GM12865 (cell line): ENCODE measurements around the gene SLC10A3.

Source experiments
- DNase-seq: peaks from one replicate; pipeline ENCODE4 v3.0.0; 2010; ENCODE audit warnings: low read depth
- H3K4me3 ChIP-seq: 2 replicates; pipeline ENCODE4 v1.5.1; 2011; ENCODE audit warnings: mild to moderate bottlenecking, low read depth, low read length, control low read depth
- TF ChIP-seq, protein P1 (sequence below): IDR thresholded peaks from 2 replicates; pipeline ENCODE4 v1.5.1; 2011; ENCODE audit warnings: low read length, control low read depth, low read depth, inconsistent platforms; ENCODE audit not compliant: insufficient read depth; ENCODE audit errors: missing control alignments

Gene SLC10A3

DNA sequence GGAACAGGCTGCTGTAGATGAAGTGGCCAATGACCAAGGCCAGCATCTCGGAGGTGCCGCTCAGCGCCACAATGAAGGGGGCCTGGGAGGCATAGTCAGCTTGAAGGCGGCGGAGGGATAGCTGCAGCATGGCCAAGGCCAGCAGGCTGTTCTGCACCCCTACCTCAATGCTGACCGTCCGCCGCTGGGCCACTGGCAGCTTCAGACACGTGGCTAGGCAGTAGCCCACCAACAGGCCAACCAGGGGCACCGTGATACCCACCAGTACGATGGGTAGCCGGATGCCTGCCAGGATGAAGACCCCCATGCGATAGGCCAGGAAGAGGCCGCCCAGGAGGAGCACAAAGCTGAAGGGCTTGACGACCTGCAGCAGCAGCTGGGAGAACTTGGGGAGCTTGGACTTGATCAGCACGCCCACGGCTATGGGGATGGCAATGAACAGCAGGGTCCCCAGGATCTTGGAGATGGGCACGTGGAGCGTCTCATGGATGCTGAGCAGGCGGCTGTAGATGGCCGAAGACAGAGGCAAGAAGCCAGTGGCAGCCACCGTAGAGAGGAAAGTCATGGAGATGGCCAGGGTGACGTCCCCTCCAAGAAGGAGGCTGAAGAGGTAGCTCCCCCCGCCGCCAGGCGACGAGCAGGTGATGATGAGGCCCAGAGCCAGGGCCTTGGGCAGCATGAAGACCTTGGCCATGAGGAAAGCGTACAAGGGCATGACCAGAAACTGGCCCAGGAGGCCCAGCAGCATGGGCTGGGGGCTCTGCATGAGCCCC lies 2.7 kb downstream of the SLC10A3 start:
- TF ChIP-seq, protein P1, sequence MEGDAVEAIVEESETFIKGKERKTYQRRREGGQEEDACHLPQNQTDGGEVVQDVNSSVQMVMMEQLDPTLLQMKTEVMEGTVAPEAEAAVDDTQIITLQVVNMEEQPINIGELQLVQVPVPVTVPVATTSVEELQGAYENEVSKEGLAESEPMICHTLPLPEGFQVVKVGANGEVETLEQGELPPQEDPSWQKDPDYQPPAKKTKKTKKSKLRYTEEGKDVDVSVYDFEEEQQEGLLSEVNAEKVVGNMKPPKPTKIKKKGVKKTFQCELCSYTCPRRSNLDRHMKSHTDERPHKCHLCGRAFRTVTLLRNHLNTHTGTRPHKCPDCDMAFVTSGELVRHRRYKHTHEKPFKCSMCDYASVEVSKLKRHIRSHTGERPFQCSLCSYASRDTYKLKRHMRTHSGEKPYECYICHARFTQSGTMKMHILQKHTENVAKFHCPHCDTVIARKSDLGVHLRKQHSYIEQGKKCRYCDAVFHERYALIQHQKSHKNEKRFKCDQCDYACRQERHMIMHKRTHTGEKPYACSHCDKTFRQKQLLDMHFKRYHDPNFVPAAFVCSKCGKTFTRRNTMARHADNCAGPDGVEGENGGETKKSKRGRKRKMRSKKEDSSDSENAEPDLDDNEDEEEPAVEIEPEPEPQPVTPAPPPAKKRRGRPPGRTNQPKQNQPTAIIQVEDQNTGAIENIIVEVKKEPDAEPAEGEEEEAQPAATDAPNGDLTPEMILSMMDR: no peak
- H3K4me3 ChIP-seq: no peak overlapping the region

DNA sequence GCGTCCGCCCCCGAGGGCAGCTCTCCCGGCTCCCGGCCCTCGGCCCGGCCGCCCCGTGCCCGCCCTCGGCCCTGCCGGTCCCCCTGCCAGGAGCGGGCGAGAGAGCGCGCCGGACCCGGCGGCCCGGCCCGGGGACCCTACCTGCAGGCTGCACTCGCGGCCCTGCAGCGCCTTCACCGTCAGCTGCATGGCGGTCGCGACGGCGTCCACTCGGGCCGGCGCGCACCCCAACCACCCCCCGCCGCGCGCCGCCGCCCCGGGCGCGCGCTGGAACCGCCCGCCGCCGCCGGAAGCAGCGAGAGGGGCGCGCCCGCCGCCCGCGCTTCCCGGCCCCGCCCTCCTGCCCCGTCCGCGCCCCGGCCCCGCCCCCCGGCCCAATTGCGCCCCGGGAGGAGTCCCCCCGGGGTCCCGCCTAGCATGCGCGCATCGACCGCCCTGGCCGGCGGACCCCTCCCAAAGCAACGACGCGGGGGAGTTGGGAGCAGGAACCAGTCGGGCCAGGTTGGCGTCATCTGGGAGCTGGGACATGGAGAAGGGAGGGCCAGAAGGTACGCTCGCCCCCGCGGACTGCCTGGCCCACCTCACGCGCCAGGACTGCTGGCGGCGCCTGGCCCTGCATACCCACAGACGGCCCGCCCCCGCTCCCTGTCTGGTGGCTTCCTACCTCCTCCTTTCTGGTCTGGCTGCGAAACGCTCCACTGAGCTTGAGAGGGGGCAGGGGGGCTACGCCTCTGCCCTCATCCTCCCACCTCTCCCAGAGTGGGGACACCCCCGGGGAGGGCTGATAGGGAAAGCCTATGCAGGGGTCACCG lies 3.8 kb downstream of the SLC10A3 start, which contains the start of gene UBL4A:
UBL4A (minus strand) TSS at position 220 of the 812 bp plus-strand sequence; CDS start at position 189, 31 bp downstream.
- H3K4me3 ChIP-seq: peak within 1 kb of the TSS; percentile 78
- TF ChIP-seq, protein P1: no peak
- DNase-seq: peak; percentile 59

More for the DNA sequence above, 2.7 kb downstream of the SLC10A3 start:
- no peak for DNase-seq

DNA sequence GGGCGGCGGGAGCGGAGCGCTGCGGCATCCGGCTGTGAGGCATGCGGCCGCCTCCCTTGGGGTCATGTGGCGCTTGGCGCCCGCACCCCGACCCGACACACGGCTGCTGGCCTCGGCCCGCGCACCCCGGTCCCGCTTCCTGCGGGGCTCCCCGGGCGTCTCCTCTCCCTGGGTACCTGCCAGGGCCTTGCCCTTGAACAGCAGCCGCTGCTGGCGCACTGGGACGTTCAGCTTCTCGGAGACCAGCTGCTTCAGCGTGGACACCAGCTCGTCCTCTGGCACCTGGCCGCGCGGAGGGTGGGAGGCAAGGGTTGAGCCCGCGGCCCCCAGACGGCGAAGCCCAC lies 4.4 kb downstream of the SLC10A3 start:
- H3K4me3 ChIP-seq: peak overlapping the region; percentile 78

DNA sequence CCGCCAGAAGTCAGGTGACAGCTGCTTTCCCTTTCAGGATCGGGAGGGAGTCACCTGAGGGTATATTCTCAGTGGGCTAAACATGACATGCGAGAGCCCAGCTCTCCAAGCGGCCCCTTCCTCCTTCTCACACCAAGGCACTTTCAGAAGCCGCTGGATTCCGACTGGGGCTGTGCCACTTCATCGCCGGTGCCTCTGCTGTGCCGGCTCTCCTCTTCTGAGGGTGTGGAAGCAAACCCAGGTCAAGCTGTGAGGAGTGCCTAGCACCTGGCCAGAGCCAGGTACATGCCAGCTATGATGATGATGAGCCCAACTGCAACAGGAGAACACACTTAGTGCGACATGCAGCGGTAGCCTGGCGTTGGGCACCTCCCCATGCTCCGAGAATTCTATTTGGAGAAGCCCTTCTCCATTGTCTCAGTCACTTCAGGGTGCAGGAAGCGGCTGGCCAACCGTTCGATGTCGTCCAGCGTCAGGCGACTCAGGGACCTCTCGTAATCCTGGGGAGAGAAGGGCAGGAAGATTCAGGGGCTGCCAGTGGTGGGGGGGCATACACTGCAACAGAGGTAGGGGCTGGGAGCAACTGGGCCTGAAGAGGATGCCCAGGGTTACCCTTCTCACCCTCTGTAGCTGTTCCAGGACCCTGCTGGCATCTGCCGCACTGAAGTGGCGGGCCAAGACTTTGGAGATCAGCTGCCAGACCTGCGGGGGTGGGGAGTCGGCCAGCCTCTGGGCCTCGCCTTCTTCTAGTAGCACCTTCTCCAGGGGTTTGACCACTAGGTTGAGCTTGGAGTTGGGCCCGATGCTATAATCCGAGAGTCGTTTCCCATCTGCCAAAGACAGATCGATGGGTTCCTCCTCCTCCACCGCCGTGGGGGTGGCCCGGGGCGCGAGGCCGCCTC lies 5.0 kb downstream of the SLC10A3 start:
- TF ChIP-seq, protein P1: no peak
- peak overlapping the region; percentile 78 for H3K4me3 ChIP-seq
- no peak for DNase-seq

More for the DNA sequence above, 4.4 kb downstream of the SLC10A3 start:
- peak; percentile 21 for DNase-seq
- TF ChIP-seq, protein P1: no peak

DNA sequence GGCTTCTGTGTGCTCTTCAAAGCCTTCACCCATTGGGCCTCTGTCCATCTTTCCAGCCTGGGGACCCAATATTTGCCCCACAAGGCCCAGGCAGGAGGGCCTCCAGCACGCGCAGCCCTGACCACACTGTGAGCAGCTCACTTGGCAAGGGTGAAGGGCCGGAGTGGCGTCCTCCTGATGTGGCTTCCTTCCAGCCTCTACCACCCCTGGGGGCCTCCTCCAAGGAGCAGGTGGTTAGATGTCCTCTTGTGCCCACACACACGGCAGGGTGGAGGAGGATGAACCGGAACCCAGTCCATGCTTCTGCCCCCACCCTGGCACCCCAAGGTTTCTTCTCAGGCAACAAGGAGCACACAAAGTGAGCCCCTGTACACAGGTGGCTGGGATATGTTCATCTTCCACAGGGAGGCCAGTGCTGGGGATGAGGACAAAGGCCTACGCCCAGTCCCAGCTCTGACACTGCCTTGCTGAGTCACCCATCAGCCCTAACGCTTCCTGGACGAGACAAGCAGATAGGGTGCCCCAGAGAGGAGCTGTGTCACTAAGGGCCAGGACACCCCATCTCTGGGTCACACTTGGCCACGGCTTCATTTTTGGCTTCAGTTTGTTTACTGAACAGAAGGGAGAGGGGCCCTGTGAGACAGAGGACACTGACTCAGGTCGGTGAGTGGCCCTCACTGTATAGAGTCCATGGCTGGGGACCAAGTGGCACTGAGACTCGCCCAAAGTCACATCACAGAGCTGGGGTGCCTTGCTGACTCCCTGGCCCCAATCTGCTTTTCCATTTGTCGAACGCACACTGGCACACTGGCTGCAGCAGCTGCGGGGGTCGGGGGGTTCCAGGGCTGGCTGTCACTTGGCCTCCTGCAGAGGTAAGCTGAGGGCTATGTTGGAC lies 5.9 kb downstream of the SLC10A3 start:
- no peak overlapping the region for H3K4me3 ChIP-seq
- TF ChIP-seq, protein P1: no peak
- DNase-seq: no peak
